ENCODE data around the gene C19orf47.

The C19orf47 gene

DNA sequence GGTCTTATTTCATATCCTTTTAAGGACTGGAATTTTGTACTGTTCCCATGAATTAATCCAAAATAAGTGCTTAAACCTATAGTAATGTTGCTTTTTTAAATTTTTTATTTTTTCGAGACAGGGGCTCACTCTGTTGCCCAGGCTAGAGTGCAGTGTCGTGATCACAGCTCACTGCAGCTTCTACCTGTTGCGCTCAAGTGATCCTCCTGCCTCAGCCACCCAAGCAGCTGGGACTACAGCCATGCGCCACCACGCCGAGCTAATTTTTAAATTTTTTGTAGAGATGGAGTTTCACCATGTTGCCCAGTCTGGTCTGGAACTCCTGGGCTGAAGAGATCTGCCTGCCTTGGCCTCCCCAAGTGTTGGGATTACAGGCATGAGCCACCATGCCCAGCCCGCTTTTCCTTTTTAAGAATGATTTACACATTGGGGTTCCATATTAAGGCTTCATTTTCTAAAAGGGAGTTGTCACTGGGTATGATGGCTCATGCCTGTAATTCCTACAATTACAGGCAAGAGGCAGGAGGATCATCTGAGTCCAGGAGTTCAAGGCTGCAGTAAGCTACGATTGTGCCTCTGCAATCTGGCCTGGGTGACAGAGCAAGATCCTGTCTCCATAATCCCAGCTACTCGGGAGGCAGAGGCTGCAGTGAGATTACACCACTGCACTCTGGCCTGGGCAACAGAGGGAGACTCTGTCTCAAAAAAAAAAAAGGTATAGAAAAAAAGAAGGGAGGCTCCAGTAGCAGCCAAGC, 34.8 kb downstream of the C19orf47 start:
- no peak for DNase-seq

DNA sequence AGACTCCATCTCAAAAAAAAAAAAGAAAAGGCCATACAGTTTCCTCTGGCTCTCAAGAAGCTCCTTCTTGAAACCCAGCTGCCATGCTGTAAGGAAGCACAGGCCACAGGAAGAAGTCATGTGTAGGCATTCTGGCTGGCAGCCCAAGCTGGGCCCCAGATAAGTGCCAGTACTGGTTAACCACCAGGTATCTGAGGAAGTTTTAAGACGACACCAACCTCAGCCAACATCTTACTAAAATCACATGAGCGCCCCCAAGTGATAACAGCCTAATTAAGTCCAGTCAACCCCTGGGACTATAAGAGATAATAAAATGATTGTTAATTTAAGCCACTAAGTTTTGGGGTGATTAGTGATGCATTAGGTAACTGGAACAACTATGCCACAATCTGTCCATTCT, 35.7 kb downstream of the C19orf47 start:
- DNase-seq, result no peak

DNA sequence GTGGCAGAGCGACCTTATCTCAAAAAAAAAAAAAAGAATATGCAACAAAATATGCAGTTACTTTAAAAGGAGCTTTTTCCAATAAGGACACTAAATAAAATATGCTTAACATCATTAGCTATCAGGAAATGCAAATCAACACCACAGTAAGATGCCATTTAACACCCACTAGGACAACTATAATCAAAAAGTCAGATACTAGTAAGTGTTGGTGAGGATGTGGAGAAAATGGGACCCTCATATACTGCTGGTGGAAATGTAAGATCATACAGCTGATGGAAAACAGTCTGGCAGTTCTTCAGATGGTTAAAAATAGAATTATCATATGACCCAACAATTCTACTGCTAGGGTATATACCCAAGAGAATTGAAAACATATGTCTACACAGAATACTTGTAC, 38.5 kb downstream of the C19orf47 start:
- DNase-seq, result no peak

DNA sequence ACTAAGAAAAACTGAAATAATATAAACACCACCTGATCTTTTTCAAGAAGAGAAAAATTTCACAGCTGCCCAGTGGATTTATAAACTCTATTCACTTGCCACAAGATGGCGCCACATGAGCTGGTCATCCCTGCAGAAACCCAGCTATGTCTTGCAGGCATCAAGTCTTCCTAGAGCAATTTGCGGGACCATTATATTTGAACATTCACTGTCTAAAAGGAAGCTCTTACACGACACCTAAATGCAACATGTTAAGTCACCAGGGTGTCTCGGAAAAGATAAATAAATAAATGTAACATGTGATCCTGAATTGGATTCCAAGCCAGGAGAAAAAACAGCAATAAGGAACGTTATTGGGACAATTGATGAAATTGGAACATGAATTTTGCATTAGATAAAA, 42.8 kb downstream of the C19orf47 start:
- DNase-seq, result peak; percentile 69 to 81

DNA sequence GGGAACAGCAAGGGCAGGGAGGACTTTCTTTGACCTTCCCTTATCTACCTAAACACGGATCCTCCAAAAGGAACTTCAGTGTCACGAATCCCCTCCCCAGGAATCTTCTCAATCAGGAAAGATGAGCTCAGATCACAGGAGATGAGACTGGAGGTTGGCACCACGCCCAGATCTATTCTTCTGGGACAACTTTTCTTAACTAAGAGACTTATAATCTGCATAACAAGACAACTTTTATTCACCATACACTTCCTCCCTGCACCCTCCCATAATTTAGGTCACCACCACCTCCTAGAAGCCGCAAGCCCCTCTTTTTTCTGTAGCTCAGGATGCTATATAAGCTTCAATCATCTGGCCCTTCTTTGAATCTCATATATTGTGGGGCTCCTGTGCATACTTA, 43.9 kb downstream of the C19orf47 start:
- DNase-seq, result no peak

DNA sequence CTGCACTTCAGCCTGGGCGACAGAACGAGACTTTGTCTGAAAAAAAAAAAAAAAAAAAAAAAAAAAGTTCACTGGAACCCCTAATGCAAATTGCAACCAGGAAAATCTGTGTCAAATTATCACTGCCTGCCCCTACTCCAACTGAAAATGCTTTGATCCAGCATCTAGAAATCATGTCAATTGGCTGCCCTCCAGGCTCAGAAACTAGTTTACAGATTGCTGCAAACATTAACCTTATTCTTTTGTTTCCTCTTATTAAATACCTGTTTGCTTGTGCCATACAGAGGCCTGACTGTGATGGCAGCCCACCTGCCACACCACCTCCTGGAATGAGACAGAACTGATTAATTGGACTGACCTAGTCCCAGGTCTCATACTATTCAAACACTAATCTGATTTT, 44.4 kb downstream of the C19orf47 start:
- no peak for DNase-seq

DNA sequence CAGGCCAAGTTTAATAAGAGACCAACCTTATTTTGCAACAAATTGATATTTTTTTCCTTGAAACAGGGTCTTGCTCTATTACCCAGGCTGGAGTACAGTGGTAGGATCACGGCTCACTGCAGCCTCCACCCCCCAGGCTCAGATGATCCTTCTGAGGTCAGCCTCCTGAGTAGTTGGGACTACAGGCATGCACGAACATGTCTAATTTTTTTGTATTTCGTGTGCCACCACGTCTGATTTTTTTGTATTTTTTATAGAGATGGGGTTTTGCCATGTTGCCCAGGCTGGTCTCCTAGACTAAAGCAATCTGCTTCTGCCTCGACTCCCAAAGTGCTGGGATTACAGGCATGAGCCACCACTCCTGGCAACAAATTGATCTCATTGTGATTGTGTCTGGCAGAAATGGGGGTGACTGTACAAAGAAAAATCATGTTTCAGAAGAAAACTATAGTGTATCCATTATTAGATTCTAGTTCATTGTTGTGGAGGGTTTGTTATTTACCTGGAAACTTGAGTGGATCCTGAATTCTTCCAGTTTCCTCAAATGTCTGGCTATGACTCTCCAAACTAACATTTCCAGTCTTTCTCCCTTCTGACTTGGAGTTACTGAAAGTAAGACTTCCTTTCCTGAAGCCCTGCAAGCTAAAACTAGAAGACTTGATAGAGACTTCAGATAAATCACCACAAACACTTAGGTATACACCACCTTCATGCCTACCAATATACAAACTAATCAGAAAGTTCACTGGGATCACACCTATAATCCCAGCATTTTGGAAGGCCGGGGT, 45.8 kb downstream of the C19orf47 start:
- DNase-seq, result no peak

DNA sequence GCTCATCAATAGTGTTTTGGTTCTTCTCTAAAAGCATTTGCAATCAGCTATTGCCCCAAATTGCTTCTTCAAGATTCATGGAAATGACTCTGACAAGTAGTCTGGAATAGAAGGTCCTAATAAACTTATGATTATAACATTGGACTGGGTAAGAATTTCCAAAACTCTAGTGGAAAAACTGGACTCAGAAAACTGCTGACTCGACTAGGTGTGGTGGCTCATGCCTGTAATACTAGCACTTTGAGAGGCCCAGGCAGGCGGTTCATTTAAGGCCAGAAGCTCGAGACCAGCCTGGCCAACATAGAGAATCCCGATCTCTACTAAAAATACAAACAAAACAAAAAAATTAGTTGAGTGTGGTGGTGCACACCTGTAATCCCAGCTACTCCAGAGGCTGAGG, 47.5 kb downstream of the C19orf47 start:
- no peak for DNase-seq

DNA sequence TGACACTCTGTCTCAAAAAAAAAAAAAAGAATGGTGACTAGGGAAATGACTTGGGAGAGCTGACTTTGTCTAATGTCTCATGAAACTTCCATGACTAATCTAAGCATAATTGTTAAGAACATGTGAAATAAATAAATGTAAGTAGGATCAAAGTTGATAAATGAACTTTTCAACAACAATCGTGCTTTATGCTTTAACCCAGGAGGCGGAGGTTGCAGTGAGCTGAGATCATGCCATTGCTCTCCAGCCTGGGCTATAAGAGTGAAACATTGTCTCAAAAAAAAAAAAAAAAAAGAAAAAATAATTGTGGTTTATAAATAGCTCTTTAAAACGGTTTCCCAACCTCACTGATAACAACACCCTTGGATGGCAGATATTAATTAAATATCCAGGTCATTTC, 50.2 kb downstream of the C19orf47 start:
- no peak for DNase-seq

DNA sequence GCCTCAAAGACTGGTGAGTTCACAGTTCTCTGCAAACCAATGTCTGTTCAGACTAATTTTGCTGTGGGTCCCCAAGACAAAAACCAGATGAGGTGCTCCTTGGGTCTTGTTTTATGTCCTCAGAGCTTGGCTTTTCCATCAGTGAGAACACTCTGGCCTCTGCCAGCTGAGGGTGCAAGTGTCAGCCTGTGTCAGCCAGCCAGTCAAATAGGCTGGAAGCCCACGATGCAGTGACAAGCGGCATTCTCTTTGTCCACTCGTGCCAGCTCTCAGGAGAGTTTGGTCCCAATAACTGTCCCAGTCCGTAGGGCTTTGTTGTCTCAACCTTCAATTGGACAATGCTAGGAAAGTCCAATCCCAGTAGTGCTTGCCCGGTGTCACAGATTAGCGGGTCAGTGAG, 53.6 kb downstream of the C19orf47 start:
- no peak for DNase-seq

DNA sequence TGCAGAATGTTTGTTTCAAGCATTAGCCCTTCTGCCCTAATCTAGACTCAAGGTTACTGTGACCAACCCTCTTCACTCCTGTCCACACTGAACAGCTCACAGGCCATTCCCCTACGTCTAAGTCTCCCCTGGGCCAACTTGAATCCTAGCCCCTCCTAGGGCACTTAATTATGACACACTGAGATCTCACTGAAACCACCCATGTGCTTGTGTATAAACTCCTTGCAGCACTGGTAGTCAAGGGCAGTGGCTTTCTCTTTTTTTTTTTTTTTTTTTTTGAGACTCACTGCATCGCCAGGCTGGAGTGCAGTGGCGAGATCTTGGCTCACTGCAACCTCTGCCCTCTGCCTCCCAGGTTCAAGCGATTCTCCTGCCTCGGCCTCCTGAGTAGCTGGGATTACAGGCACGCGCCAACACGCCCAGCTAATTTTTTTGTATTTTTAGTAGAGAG, 61.2 kb downstream of the C19orf47 start:
- no peak for DNase-seq

DNA sequence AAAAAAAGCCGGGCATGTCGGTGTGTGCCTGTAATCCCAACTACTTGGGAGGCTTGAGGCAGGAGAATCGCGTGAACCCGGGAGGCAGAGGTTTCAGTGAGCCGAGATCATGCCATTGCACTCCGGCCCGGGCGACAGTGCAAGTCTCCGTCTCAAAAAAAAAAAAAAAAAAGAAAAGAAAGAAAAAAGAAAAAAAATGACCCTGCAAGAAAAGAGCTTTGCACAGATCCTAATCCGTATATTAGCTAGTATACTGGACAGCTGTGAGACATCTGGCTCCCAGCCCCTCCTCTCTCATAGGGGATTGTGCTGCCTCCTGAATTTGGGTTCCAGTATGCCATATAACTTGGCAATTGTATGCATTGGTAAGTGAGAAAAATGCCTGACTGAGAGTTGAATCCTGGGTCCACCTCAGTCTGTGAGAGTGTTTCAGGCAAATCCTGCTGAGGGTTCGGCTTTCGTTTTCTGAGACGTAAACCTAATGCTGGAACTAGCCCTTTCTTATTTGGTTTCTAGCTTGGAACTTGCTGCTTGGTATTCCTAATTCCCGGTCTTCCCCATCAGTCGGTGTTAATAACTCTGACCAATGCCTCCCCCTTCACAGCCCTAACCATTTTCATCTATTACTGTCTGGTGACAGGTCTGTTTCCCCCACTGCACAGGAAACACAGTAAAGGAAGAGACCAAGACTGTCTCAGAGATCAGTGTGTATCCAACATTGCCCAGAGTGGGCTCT, 61.8 kb downstream of the C19orf47 start:
- no peak for DNase-seq

DNA sequence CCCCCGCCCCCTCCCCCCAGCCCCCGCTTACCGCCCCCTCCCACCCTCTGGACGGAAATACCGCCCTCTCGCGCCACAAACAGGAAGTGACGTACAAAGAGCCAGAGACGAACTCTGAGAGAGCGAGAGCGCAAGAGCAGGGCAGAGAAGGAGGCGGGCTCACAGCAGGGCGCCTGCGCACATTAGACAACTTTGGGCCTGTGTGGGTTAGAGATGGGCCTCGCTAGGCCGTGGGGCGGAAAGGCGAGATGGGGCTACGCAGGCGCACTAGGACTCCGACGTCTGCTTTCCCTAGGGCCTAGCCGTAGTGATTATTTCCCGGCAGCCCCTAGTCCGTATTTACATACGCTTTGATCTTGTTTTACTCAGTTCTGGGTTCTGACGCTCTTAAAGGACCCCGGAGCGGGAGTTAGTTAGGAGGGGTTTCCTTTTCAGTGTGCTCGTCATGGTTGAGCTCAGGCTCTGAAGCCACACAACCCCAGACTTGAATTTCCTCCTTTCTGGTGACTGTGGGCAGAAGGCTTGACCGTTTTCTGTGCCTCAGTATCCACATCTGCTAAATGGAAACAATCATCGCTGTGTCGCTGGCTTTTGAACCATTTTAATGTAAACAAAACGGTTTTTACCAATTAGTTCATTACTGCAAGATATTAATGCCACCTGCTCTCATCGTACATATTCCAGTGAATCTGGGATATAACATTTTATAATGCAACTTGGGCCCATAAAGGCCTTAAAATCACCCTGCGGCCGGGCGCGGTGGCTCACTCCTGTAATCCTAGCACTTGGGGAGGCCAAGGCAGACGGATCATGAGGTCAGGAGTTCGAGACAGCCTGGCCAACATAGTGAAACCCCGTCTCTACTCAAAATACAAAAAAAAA, 62.6 kb downstream of the C19orf47 start:
- DNase-seq, result peak; percentile 96 to 98

DNA sequence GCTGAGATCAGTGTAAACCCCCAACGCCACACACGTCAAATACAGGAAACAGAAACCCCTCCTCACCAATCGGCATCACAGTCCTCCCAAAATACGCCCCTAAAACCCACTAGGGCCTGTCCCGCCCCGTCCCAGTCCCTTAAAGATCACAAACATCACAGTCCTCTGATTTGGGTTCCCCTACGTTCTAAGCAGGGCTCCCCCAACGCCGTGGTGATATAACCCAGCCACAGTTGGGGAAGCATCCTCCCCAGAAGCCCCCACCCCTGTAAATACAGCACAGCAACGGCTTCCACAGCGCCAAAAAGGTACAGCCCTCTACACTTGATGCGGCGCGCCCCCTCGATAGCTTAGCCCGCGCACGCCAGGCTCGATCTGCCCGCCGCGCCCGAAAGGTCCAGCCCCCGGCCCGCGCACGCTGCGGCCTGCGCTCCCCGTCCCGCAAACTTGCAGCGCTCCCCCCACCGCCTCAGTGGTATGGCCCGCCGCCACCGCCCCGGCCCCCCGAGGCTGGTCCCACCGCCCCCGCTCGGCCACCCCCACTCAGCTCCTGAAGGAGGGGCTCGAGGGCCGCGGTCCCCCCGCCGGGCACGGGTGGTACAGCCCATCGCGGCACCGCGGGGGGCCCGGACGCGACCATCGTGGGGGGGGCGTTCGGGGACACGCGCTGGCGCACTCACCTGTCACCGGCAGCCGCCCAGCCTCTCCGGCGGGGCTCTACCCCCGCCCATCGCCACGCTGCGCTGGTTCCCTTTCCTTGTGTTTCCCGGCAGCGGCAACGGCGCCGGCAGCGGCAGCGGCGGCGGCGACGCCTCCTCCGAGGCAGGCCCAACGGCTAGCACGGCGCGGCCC, 63.5 kb downstream of the C19orf47 start, which contains the start of gene AKT2:
Gene AKT2, minus strand, starts transcription at position 845 of the 852 bp plus-strand sequence. CDS start 20,078 bp downstream, outside the sequence.
- DNase-seq, result peak; percentile 43 to 61

DNA sequence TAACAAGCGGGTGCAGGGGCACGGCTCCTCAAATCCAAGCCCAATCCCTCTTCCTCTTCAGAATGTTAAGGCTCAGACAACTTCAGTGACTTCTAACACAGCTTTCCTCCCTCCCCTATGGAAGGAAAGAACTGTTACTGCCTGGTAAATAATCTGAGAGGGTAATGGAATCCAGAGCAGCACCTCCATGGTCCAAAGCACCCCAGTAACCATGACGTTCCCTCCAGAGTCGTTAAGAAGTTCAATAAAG, 64.0 kb downstream of the C19orf47 start:
- no peak for DNase-seq

DNA sequence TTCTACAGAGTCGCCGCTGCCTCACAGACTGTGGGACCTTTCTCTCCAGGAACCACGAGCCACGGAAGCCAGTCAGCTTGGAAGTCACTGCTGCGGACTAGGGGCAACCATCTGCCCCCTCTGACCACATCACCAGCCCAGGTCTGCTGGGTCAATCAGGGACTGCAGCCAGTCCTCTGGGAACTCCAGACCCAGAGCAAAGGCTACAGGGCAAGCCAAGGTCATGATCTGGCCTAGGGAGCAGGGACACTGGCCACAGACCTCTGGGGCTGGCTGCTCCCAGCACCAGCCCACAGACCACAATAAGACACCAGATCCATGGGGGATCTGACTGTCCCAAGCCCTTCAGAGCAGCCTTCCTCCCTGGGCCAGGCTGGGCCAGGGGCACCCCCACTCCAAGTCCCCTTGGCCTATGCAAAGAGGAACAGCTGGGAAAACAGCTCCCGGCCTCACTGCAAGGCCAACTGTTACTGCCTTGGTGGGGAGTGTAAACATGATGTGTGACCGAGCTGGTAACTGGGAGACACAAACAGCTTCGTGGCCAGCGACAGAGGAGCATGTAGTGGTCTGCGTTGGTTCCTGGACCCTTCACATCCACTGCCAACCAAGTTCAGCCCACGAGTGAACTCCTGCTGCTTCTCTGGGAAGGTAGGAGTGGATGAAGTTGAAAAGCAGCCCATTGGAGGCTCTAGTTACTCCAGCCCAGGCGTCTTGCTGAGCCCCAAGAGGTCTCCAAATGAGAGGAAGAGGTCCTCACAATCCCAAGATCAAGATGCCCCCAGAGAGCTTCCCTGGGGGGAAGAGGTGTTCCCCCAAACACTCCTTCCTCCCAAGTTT, 64.6 kb downstream of the C19orf47 start:
- DNase-seq, result no peak

DNA sequence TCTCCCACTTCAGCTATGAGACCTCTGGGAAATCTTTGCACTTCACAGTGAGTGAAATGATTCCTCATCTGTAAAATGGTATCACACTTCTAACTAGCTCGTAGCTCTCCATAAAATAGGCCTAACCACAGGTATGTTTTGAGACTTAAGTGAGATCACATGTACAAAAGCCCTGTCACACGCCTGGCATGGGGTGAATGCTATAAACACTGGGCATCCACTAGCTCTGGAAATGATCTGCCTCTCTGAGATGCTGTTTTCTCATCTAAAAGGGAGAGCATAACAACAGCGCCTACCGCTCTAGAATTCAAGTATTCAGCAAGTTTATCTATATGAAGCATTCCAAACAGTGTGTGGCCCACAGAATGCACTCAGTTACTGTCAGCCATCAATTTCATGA, 65.3 kb downstream of the C19orf47 start:
- no peak for DNase-seq

DNA sequence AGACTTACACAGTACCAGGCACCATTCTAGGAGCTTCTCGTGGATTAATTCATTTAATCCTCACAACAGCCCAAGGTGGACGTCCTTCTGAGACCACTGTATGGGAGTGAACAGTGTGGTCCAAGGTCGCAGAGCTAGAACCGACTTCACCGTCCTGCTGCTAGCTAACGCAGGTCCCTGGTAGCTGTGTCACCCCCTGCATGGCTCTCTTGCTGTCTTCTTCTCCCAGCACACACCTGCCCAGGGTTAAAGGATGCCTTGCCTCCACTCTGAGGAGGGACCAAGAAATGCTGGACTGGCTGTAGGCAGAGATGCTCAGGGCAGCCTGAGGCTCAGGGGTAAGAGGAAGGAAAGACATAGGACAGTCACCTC, 66.0 kb downstream of the C19orf47 start:
- DNase-seq, result no peak

DNA sequence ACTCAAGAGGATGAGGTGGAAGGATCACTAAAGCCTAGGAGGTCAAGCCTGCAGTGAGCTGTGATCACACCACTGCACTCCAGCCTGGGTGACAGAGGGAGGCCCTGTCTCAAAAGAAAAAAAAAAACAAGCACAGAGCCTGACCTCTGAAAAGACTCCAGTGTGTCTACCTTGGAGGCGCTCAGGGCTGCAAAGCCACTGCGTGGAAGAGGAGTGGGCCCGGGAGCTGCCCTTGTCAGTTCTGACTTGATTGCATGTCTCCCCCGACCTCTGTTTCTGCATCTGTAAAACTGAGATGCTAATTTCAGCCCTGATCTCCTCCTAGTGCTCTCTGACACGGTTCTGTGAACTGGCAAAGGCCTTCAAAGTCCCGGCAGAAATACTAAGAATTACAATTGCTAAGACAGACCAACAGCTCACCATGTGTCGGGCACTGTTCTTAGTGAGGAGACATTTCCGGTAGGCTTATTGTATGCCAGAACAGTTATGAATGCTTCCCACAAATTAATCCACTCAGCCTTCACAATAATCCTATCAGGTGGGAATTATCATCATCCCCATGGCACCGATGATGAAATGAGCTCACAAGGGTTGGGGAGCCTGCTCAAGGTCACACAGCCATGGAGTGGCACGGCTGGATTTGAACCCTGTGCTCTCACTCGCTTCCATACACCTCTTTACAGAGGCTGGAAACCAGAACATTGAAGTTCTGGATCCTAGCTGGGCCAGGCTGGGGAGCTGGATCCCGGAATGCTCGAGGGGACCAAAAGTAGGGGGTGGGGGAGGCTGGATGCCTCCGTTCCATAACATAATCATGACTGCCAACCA, 66.6 kb downstream of the C19orf47 start:
- no peak for DNase-seq
